ENCODE measurements around the gene MRPS18B. TPM values are rescaled to one million over a fixed set of nuclear protein-coding genes. Genes with fewer than 3 reads are reported as not detected.

MRPS18B gene
- total RNA-seq, 4 donors from 2014 or later = 48.1 to 85.7 (median 62.4) TPM

DNA sequence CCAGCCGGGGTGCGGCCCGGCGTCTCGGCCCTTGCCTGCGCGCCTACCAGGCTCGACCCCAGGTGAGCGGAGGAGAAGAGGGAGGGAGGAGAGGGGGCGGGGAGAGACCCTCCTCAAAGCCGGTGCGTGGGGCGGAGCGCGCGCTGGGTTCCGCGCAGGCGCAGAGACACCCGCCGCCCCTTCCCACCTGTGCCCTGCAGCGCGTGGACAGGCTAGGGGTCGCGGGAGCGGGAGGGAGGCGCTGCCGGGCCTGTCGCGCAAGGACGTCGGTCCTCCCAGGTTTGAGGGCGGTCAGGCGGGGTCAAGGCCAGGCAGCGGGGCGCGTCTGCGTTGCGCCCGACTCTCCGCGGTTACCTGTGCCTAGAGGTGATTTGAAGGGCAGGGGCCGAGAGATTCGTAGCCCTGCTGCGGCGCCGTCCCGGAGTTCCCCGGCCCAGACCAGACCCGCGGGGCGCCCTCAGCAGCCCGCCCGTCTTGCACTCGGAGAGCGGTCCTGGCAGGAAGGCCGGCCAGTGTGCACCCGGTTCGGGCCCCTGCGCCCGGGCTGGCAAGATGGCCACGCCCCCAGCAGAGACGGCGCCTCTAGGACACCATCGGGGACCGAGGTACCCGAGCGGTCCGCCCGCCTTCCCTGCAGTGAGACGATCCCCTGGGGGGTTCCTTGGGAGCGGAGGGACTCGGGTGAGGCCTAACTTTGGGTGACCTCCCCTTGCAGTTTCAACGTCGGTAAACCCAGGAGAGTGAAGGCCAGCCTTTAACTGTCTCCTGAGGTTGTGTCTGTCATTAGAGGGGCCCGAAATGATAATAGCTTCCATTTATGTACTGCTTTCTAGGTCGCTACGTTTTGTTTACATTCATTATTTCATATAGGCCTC, 29.8 kb downstream of the MRPS18B start:
- Histone ChIP-seq H3K9me3 (no peaks in the 10 kb centered on the region), H3K36me3 (peaks cover 44% of the 10 kb centered on the region), H3K27me3 (no peaks in the 10 kb centered on the region), H3K4me1 (peaks cover 22% of the 10 kb centered on the region), H3K4me3 (peak overlapping the region; percentile 96), H3K27ac (peak overlapping the region; percentile 94)
- peak; percentile 81 to 86 for DNase-seq (ENCODE audit: low spot score in 2 of 2)
- peak in 1 of 2 donors; percentile 40 for TF ChIP-seq POLR2A (IDR thresholded peaks at IDR 0.05)
- no peak for TF ChIP-seq EP300 (IDR thresholded peaks at IDR 0.05)
- TF ChIP-seq, protein P1, sequence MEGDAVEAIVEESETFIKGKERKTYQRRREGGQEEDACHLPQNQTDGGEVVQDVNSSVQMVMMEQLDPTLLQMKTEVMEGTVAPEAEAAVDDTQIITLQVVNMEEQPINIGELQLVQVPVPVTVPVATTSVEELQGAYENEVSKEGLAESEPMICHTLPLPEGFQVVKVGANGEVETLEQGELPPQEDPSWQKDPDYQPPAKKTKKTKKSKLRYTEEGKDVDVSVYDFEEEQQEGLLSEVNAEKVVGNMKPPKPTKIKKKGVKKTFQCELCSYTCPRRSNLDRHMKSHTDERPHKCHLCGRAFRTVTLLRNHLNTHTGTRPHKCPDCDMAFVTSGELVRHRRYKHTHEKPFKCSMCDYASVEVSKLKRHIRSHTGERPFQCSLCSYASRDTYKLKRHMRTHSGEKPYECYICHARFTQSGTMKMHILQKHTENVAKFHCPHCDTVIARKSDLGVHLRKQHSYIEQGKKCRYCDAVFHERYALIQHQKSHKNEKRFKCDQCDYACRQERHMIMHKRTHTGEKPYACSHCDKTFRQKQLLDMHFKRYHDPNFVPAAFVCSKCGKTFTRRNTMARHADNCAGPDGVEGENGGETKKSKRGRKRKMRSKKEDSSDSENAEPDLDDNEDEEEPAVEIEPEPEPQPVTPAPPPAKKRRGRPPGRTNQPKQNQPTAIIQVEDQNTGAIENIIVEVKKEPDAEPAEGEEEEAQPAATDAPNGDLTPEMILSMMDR (IDR thresholded peaks at IDR 0.05) = no peak
- peak in 1 of 3 donors; percentile 16 for TF ChIP-seq POLR2AphosphoS5 (IDR thresholded peaks at IDR 0.05)
- 0% methylated on average over 16 of the region's 78 CpGs for WGBS

DNA sequence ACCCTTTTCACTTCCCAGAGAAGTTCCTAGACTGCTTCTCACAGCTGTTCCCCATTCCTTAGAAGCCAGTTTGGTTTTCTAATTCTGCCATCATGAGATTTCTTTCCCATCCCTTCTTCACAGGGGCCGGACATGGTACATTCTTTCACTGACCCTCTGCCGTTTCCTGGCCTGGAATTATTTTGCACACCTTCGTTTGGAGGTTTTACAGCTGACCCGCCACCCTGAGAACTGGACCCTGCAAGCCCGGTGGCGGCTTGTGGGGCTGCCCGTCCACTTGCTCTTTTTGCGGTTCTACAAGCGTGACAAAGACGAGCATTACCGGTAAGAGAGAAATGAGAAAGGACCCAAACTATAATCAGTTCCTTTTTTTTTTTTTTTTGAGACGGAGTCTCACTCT, 33.5 kb downstream of the MRPS18B start:
- 90% methylated on average over 12 of the region's 12 CpGs for WGBS
- no peak for DNase-seq (ENCODE audit: low spot score in 2 of 2)
- H3K4me3 ChIP-seq = no peak overlapping the region
- no peaks in the 10 kb centered on the region for H3K9me3 ChIP-seq
- peaks cover 20% of the 10 kb centered on the region for H3K4me1 ChIP-seq
- H3K36me3 ChIP-seq = peaks cover 63% of the 10 kb centered on the region
- no peak for TF ChIP-seq POLR2AphosphoS5 (IDR thresholded peaks at IDR 0.05)
- TF ChIP-seq POLR2A (IDR thresholded peaks at IDR 0.05) = no peak
- TF ChIP-seq, protein P1 (IDR thresholded peaks at IDR 0.05) = no peak
- TF ChIP-seq EP300 (IDR thresholded peaks at IDR 0.05) = no peak
- H3K27ac ChIP-seq = no peak overlapping the region
- H3K27me3 ChIP-seq = no peaks in the 10 kb centered on the region

DNA sequence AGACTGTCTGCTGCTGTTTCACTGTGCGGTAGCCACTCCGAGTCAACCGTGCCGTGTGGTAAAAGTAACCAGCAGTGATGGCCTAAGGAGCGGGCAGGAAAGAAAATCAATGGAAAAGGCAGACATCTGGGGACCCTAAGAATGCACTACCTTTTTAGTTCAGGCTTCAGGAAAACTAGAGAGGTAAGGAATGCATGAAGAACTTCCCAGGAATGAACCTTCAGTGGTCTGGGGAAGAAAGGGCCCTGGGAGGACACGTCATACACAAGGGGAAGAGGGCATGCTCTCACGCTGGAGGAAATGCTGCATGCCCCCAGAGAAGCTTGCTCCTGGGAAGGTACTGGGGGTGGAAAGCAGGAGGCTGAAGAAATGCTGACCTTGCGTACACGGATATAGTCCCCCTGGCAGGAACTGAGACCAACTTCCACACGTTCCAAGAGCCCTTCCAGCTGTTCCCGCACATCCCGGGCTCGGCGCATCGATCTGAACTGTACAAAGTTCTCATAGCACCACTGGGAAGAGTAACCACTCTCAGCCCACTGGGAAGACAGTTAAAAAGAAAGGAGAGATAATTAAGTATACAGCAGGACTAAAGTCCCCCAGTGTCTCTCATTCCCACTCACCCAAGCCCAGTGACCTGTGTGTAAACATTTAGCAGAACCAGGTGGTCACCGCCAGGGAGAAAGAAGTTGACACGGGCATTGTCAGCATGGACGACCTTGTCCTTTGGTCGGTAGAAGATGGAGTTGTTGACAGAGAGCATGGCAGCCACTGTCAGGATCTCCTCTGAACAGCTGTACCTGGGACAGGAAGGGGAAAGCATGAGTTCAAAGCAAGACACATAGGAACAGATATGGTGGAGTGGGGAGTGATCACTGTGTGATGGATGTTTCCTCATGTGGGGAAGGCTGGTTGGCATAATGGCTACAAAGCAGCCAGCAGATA, 37.4 kb downstream of the MRPS18B start:
- H3K36me3 ChIP-seq = peaks cover 98% of the 10 kb centered on the region
- 91% methylated on average over 19 of the region's 19 CpGs for WGBS

DNA sequence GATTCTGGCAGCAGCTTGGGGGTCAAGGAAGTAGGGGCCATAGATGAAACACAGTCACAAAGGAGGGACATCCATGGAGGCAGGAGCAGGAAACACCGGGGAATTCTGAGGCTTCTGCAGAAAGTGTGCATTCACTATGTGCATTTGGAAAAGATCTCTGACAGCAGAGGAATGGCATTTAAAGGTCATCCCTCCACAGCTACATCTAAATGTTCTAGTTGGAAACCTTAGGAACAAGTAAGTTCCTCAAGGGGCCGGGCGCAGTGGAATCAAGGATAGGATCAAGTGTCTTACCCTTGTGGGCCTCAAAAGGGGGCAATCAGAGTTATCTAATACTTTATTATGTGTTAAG, 38.1 kb downstream of the MRPS18B start:
- WGBS = 97% methylated on average over 3 of the region's 3 CpGs
- H3K27me3 ChIP-seq = no peaks in the 10 kb centered on the region
- peaks cover 100% of the 10 kb centered on the region for H3K36me3 ChIP-seq
- no peaks in the 10 kb centered on the region for H3K4me1 ChIP-seq
- TF ChIP-seq, protein P1 (IDR thresholded peaks at IDR 0.05) = no peak
- TF ChIP-seq POLR2AphosphoS5 (IDR thresholded peaks at IDR 0.05) = no peak
- TF ChIP-seq EP300 (IDR thresholded peaks at IDR 0.05) = no peak
- no peak for TF ChIP-seq POLR2A (IDR thresholded peaks at IDR 0.05)
- no peak for DNase-seq (ENCODE audit: low spot score in 2 of 2)
- no peak overlapping the region for H3K4me3 ChIP-seq
- H3K9me3 ChIP-seq = no peaks in the 10 kb centered on the region
- no peak overlapping the region for H3K27ac ChIP-seq

More for the DNA sequence above, 37.4 kb downstream of the MRPS18B start:
- Histone ChIP-seq H3K27ac (no peak overlapping the region), H3K9me3 (no peaks in the 10 kb centered on the region), H3K4me3 (no peak overlapping the region), H3K4me1 (no peaks in the 10 kb centered on the region), H3K27me3 (no peaks in the 10 kb centered on the region)
- TF ChIP-seq POLR2A (IDR thresholded peaks at IDR 0.05) (no peak), EP300 (IDR thresholded peaks at IDR 0.05) (no peak), POLR2AphosphoS5 (IDR thresholded peaks at IDR 0.05) (no peak)
- TF ChIP-seq, protein P1 (IDR thresholded peaks at IDR 0.05) = no peak
- no peak for DNase-seq (ENCODE audit: low spot score in 2 of 2)

Data from suprapubic skin (tissue), 4 donors.